Stimulated activated naive B cell treated with anti-CD40 and anti-IgM and Interleukin-4, amounts not matched to agents 10 μg/mL and 1 μg/mL and 100 μg/mL, for 72 hours (primary cell): ENCODE results near the gene PTGES3L.
"Not testable (repeated sequence)": the region's sequence is repeated elsewhere in the genome, so short reads cannot be mapped to it uniquely, and the experiment has no call there.

Source experiments
- ATAC-seq, 2 donors: fragments of 150-1000 bp; cut with Tn5 transposase; replicated peaks; 2 replicates each; pipeline ENCODE4 v1.10.0; 2021; ENCODE audit warnings: moderate library complexity in 1 of 2
- DNase-seq: peaks from one replicate; pipeline ENCODE4 v3.0.0; 2021
- H3K27ac Mint-ChIP-seq: one replicate; pipeline ENCODE4 v1.8.0; 2022; ENCODE audit warnings: mild to moderate bottlenecking, mixed read lengths
- H3K27me3 Mint-ChIP-seq, 2 donors: one replicate each; pipeline ENCODE4 v1.8.0; 2022; ENCODE audit warnings: mixed read lengths in 2 of 2
- H3K36me3 Mint-ChIP-seq, 2 donors: one replicate each; pipeline ENCODE4 v1.8.0; 2022; ENCODE audit warnings: mixed read lengths in 2 of 2, mild to moderate bottlenecking in 1 of 2
- H3K4me1 Mint-ChIP-seq, 2 donors: one replicate each; pipeline ENCODE4 v1.8.0; 2022; ENCODE audit warnings: mixed read lengths in 2 of 2, mild to moderate bottlenecking in 1 of 2
- H3K4me3 Mint-ChIP-seq, 2 donors: one replicate each; pipeline ENCODE4 v1.8.0; 2022; ENCODE audit warnings: mild to moderate bottlenecking in 2 of 2, mixed read lengths in 2 of 2, moderate library complexity in 1 of 2
- H3K9me3 Mint-ChIP-seq, 2 donors: one replicate each; pipeline ENCODE4 v1.8.0; 2022; ENCODE audit warnings: mixed read lengths in 2 of 2, mild to moderate bottlenecking in 1 of 2

PTGES3L gene

GRCh38 chr17:42928714-42929496 lies 51.0 kb downstream of the PTGES3L start:
- peaks cover 4 to 6% of the 10 kb centered on the region in 2 donors for H3K27me3 Mint-ChIP-seq
- H3K9me3 Mint-ChIP-seq: no peaks in the 10 kb centered on the region
- H3K27ac Mint-ChIP-seq: peak overlapping the region; percentile 57
- peaks cover 6 to 15% of the 10 kb centered on the region in 2 donors for H3K4me1 Mint-ChIP-seq
- DNase-seq (peak; percentile 54), ATAC-seq (peak; percentile 92 to 94)
- H3K4me3 Mint-ChIP-seq: peak overlapping the region; percentile 7 to 47
- no peaks in the 10 kb centered on the region for H3K36me3 Mint-ChIP-seq

DNA sequence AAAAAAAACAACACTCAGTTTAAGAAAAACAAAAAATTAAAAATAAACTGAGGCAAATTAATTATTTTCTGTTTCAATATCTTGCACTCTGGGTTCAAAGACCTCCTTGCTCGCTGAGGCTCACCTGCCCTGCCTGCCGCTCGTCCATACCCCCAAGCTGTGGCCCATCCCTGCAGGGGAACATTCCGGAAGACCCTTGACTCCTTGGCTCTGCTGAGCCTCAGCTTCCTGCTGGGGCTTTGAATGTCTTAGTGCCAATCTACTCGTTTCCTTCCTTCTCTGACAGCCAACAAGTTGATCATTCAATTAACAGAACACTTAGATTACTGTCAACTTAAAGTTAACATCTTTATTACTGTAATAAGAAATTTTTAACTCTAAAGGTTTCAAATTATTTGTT lies 55.0 kb downstream of the PTGES3L start:
- no peak for DNase-seq
- Mint-ChIP-seq H3K27ac (no peak overlapping the region), H3K9me3 (no peaks in the 10 kb centered on the region), H3K27me3 (peaks cover 0 to 3% of the 10 kb centered on the region in 2 donors), H3K4me3 (no peak overlapping the region), H3K36me3 (no peaks in the 10 kb centered on the region), H3K4me1 (peaks cover 6 to 15% of the 10 kb centered on the region in 2 donors)
- ATAC-seq: no peak

DNA sequence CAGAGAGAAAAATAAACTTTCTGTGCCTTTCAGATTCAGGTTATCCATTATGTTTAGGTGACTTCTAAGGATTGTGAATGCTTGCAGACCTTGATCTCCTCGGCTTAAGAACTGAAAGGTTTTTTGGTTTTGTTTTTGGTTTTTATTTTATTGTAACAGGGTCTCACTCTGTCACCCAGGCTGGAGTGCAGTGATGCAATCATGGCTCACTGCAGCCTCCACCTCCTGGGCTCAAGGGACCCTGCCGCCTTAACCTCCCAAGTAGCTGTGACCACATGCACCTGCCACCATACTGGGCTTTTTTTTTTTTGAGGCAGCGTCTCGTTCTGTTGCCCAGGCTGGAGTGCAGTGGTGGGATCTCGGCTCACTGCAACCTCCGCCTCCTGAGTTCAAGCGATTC lies 56.4 kb downstream of the PTGES3L start:
- not testable (repeated sequence) for H3K4me3 Mint-ChIP-seq, DNase-seq, H3K4me1 Mint-ChIP-seq, H3K27me3 Mint-ChIP-seq, H3K9me3 Mint-ChIP-seq, ATAC-seq, H3K27ac Mint-ChIP-seq, H3K36me3 Mint-ChIP-seq

GRCh38 chr17:42922294-42922693 lies 57.6 kb downstream of the PTGES3L start:
- Mint-ChIP-seq H3K9me3 (no peaks in the 10 kb centered on the region), H3K27me3 (peaks cover 0 to 3% of the 10 kb centered on the region in 2 donors), H3K27ac (no peak overlapping the region), H3K4me3 (no peak overlapping the region), H3K36me3 (no peaks in the 10 kb centered on the region), H3K4me1 (no peaks in the 10 kb centered on the region)
- ATAC-seq: no peak
- DNase-seq: no peak

DNA sequence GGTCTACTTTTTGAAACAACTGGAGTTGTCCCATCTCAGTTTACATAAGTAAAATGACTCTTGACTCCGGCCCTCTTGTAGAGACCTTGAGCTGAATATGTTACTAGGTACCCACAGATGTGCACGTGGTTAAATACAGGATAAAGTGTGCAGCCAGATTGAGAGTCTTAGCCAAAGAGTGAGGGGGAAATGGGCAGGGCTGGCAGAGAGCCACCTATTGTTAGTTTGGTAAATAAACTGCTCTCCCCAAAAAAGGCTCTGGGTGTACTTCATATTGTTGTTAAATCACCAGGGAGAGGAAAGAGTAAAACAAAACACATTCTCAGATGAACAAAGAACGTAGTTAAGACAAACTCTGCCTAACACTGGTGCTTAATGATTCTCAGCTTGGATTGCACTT lies 59.0 kb downstream of the PTGES3L start:
- Mint-ChIP-seq H3K4me3 (no peak overlapping the region), H3K27me3 (peaks cover 0 to 3% of the 10 kb centered on the region in 2 donors), H3K9me3 (no peaks in the 10 kb centered on the region), H3K27ac (no peak overlapping the region), H3K36me3 (no peaks in the 10 kb centered on the region), H3K4me1 (no peaks in the 10 kb centered on the region)
- DNase-seq (no peak), ATAC-seq (no peak)

DNA sequence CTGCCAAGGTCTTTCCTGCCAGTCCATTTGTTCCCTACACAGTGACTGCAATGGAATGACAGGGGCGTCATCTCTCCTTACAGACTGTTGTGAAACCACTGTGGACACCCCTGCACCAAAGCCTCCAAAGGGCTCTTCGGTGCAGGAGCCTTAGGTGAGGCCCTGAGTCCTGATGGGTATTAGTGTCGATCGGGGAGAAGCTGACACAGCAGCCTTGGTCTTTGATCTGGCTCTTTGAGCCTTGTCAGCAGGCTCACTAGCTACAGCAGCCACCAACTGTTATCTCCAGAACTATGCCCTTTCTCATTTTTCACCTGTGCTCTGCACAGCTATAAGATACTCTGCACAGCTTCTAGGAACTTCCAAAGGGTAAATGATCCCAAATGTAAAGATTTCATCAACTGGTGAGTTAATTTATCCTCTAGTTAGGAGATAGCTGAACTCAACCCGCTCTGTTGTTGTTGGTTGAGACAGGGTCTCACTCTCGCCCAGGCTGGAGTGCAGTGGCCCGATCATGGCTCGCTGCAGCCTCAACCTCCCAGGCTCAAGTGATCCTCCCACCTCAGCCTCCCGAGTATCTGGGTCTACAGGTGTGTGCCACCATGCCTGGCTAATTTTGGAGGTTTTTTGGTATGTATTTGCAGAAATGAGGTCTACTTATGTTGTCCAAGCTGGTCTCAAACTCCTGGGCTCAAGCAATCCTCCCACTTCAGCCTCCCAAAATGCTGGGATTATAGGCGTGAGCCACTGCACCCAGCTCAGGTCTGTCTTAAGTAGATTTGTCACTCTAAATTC lies 59.6 kb downstream of the PTGES3L start:
- no peaks in the 10 kb centered on the region for H3K4me1 Mint-ChIP-seq
- H3K27ac Mint-ChIP-seq: no peak overlapping the region
- peaks cover 0 to 3% of the 10 kb centered on the region in 2 donors for H3K27me3 Mint-ChIP-seq
- ATAC-seq: no peak
- no peaks in the 10 kb centered on the region for H3K36me3 Mint-ChIP-seq
- no peaks in the 10 kb centered on the region for H3K9me3 Mint-ChIP-seq
- no peak for DNase-seq
- H3K4me3 Mint-ChIP-seq: no peak overlapping the region

DNA sequence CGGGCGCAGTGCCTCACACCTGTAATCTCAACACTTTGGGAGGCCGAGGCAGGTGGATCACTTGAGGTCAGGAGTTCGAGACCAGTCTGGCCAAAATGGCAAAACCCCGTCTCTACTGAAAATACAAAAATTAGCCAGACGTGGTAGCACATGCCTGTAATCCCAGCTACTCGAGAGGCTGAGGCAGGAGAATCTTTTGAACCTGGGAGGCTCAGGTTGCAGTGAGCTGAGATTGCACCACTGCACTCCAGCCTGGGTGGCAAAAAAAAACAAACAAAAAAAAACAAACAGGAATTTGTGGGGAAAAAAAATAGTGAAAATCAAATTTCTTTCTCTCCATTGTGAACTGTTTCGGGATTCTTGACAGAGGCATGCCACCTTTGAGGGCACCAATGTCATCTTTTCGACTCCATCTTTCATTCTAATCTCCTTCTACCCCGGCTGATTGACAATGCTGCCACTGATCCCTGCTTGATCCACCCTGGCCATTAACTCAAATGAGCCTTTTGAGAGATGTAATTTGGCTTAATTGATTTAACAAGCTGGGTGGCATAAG lies 60.3 kb downstream of the PTGES3L start:
- H3K4me1 Mint-ChIP-seq, ATAC-seq, H3K36me3 Mint-ChIP-seq, DNase-seq, H3K27ac Mint-ChIP-seq, H3K27me3 Mint-ChIP-seq, H3K9me3 Mint-ChIP-seq, H3K4me3 Mint-ChIP-seq: not testable (repeated sequence)

GRCh38 chr17:42918902-42919521 lies 60.9 kb downstream of the PTGES3L start:
- Mint-ChIP-seq H3K4me3 (no peak overlapping the region), H3K9me3 (no peaks in the 10 kb centered on the region), H3K27ac (no peak overlapping the region), H3K4me1 (no peaks in the 10 kb centered on the region), H3K36me3 (no peaks in the 10 kb centered on the region), H3K27me3 (no peaks in the 10 kb centered on the region)
- ATAC-seq (no peak), DNase-seq (no peak)
